Lower lobe of right lung (tissue), 2 donors: Measurements from ENCODE around the gene MAZ. TPM values are rescaled to one million over a fixed set of nuclear protein-coding genes. Genes with fewer than 3 reads are reported as not detected.
A peak's percentile ranks its signal among the peaks of the same experiment; 100 is the strongest.
"Not testable (repeated sequence)": the region's sequence is repeated elsewhere in the genome, so short reads cannot be mapped to it uniquely, and the experiment has no call there.

Source experiments
- ATAC-seq, 2 donors: fragments of 200-7000 bp; cut with Tn5 transposase; one replicate each; pipeline ENCODE4 v1.9.1; 2020 to 2022; ENCODE audit warnings: mild to moderate bottlenecking in 2 of 2, moderate library complexity in 2 of 2
- DNase-seq: peaks from one replicate; pipeline ENCODE4 v3.0.0-alpha.2; 2020
- H3K27ac ChIP-seq: fragments of 200-600 bp; one replicate; pipeline ENCODE4 v1.8.0; 2022
- H3K27me3 ChIP-seq: fragments of 200-600 bp; one replicate; pipeline ENCODE4 v1.8.0; 2022; ENCODE audit warnings: low read depth
- H3K36me3 ChIP-seq: fragments of 200-600 bp; one replicate; pipeline ENCODE4 v1.8.0; 2022; ENCODE audit warnings: mild to moderate bottlenecking
- H3K4me1 ChIP-seq: fragments of 200-600 bp; one replicate; pipeline ENCODE4 v1.8.0; 2022
- H3K4me3 ChIP-seq: fragments of 200-600 bp; one replicate; pipeline ENCODE4 v1.8.0; 2022; ENCODE audit warnings: mild to moderate bottlenecking
- H3K9me3 ChIP-seq: fragments of 200-600 bp; one replicate; pipeline ENCODE4 v1.8.0; 2022
- CTCF ChIP-seq: fragments of 200-600 bp; IDR thresholded peaks from one replicate; pipeline ENCODE4 v1.8.0; 2022; ENCODE audit warnings: antibody characterized with exemption, mild to moderate bottlenecking
- intact Hi-C: fragments of 100-400 bp; cut with DNase I; formaldehyde crosslinking; loops from one replicate; pipeline ENCODE4 v1.11.0; 2022
- long read RNA-seq: library from polyadenylated mRNA; unstranded; transcript quantifications from one replicate; pipeline ENCODE4 v2.0.0, GENCODE V29; 2021
- total RNA-seq: library from RNA; stranded (reverse); fragmentation: NEBNext Ultra II Directional; extraction: Animal tissue kit (Norgen Biotek cat#: 25700); gene quantifications from one replicate; pipeline ENCODE4 v1.2.1, GENCODE V29; 2021
- donor health status: DM: no; HTN: yes; CAD: no; lungs with severe emphysema.

MAZ gene
- total RNA-seq, result 169 TPM
- long read RNA-seq, transcript MAZ-201 (6 exons, 2,698 nt), result minor isoform, 38 of 272 reads
- long read RNA-seq, transcript MAZ-214 (3 exons, 1,464 nt), result minor isoform, 14 of 272 reads
- long read RNA-seq, transcript MAZ-202 (5 exons, 2,532 nt), result major isoform, 77 of 272 reads
- long read RNA-seq, partial matches to known transcripts, result 101 of 272 reads
- long read RNA-seq, other reads (novel, unspliced or antisense), result 39 of 272 reads

GRCh38 chr16:29806099-29806579 lies at the start of gene MAZ:
Gene MAZ (plus strand): TSS chr16:29806529. CDS start chr16:29806702, 173 bp downstream.
- TF ChIP-seq CTCF, result no peak
- Histone ChIP-seq H3K27ac (peak within 1 kb of the TSS; percentile 97), H3K4me3 (peak within 1 kb of the TSS; percentile 97), H3K36me3 (peaks cover 21% of the 10 kb centered on the region), H3K9me3 (no peaks in the 10 kb centered on the region), H3K4me1 (peaks cover 49% of the 10 kb centered on the region), H3K27me3 (no peaks in the 10 kb centered on the region)
- intact Hi-C loops, result no loop called here
- DNase-seq (no peak), ATAC-seq (peak; percentile 1 to 23)

- no peak for TF ChIP-seq CTCF
- ATAC-seq (peak; percentile 49 to 51), DNase-seq (no peak)
- Histone ChIP-seq H3K4me1 (peaks cover 11% of the 10 kb centered on the region), H3K36me3 (no peaks in the 10 kb centered on the region), H3K27ac (no peak overlapping the region), H3K27me3 (no peaks in the 10 kb centered on the region), H3K4me3 (no peak overlapping the region), H3K9me3 (no peaks in the 10 kb centered on the region)
- intact Hi-C loops, result no loop called here
Observed at GRCh38 chr16:29756654-29757053, 49.7 kb upstream of the MAZ start.

DNA sequence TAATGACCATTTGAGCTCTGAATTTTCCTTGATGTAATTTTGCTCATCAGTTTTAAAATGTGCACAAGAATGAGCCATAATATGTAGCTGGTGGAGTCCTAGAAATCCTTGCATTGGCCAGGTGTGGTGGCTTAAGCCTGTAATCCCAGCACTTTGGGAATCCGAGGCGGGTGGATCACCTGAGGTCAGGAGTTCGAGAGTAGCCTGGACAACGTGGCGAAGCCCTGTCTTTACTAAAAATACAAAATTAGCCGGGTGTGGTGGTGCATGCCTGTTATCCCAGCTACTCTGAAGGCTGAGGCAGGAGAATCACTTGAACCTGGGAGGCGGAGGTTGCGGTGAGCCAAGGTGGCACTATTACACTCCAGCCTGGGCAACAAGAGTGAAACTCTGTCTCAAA lies 49.2 kb upstream of the MAZ start:
- H3K9me3 ChIP-seq, DNase-seq, intact Hi-C loops, H3K27me3 ChIP-seq, H3K36me3 ChIP-seq, H3K27ac ChIP-seq, ATAC-seq, H3K4me3 ChIP-seq: not testable (repeated sequence)
- peaks cover 11% of the 10 kb centered on the region for H3K4me1 ChIP-seq

GRCh38 chr16:29757950-29758466 lies 48.3 kb upstream of the MAZ start:
- intact Hi-C loops, result no loop called here
- peak; percentile 33 to 53 for ATAC-seq
- H3K9me3 ChIP-seq, result no peaks in the 10 kb centered on the region
- no peaks in the 10 kb centered on the region for H3K36me3 ChIP-seq
- no peak overlapping the region for H3K4me3 ChIP-seq
- no peak for DNase-seq
- peaks cover 11% of the 10 kb centered on the region for H3K4me1 ChIP-seq
- no peak overlapping the region for H3K27ac ChIP-seq
- no peaks in the 10 kb centered on the region for H3K27me3 ChIP-seq
- TF ChIP-seq CTCF, result no peak

- H3K36me3 ChIP-seq, result no peaks in the 10 kb centered on the region
- peak in 1 of 2 donors; percentile 66 for ATAC-seq
Observed at GRCh38 chr16:29760567-29761279, 45.6 kb upstream of the MAZ start.

GRCh38 chr16:29761280-29761651 lies 45.1 kb upstream of the MAZ start:
- not testable (repeated sequence) for H3K27me3 ChIP-seq, H3K27ac ChIP-seq
- H3K4me1 ChIP-seq, result peaks cover 11% of the 10 kb centered on the region

More at GRCh38 chr16:29760567-29761279, 45.6 kb upstream of the MAZ start:
- H3K27ac ChIP-seq, result no peak overlapping the region
- H3K4me1 ChIP-seq, result peaks cover 11% of the 10 kb centered on the region
- no peak for DNase-seq
- no peak for TF ChIP-seq CTCF
- intact Hi-C loops, result no loop called here
- H3K27me3 ChIP-seq, result no peaks in the 10 kb centered on the region
- no peaks in the 10 kb centered on the region for H3K9me3 ChIP-seq
- no peak overlapping the region for H3K4me3 ChIP-seq

More at GRCh38 chr16:29761280-29761651, 45.1 kb upstream of the MAZ start:
- H3K4me3 ChIP-seq, ATAC-seq, DNase-seq, H3K36me3 ChIP-seq, H3K9me3 ChIP-seq, intact Hi-C loops: not testable (repeated sequence)
